Measurements from ENCODE around the gene AKR1C3.

- TF ChIP-seq POLR2A (IDR thresholded peaks at IDR 0.05) (no peak), CTCF (IDR thresholded peaks at IDR 0.05) (no peak)
These were observed 4.3 kb upstream of the AKR1C3 start for GRCh38 chr10:5089865-5090264.
